ENCODE measurements around the gene SAP25. TPM values are rescaled to one million over a fixed set of nuclear protein-coding genes. Genes with fewer than 3 reads are reported as not detected.
A peak's percentile ranks its signal among the peaks of the same experiment; 100 is the strongest.

The SAP25 gene
- polyA plus RNA-seq, 1 of the 3 experiments (the other 2 are of a cell fraction), result 1.2 TPM

GRCh38 chr7:100604028-100604975, 30.6 kb upstream of the SAP25 start:
- H3K9me2 ChIP-seq, result no peaks in the 10 kb centered on the region
- H3K9ac ChIP-seq, result peak overlapping the region; percentile 69
- peak overlapping the region; percentile 97 for H3K4me2 ChIP-seq
- H3K27me3 ChIP-seq (ENCODE audit: insufficient read depth), result no peaks in the 10 kb centered on the region
- H3K79me2 ChIP-seq (ENCODE audit: insufficient read depth), result peaks cover 18% of the 10 kb centered on the region
- TF ChIP-seq NRF1 (IDR thresholded peaks at IDR 0.05; ENCODE audit: low read depth, low read length) (0 out of 2 replicates have a peak, but pooled peaks have one; percentile 6), MXI1 (IDR thresholded peaks at IDR 0.05; ENCODE audit: low read depth, low read length) (0 out of 2 replicates have a peak, but pooled peaks have one; percentile 12), GATA2 (CRISPR knock-in tag; IDR thresholded peaks at IDR 0.05) (no peak), RFX5 (IDR thresholded peaks at IDR 0.05; ENCODE audit: low read length) (no peak), GABPA (IDR thresholded peaks at IDR 0.05; ENCODE audit: low read depth) (peak; percentile 49; the same call in 1 of the 2 replicates), JUND (IDR thresholded peaks at IDR 0.05) (no peak), TAF1 (IDR thresholded peaks at IDR 0.05; ENCODE audit: borderline replicate concordance, low read depth, low read length) (peak; percentile 50; the same call in 1 of the 2 replicates), FOXJ3 (CRISPR knock-in tag; IDR thresholded peaks at IDR 0.05) (no peak), PBX3 (IDR thresholded peaks at IDR 0.05) (0 out of 2 replicates have a peak, but pooled peaks have one; percentile 13), SMC3 (IDR thresholded peaks at IDR 0.05; ENCODE audit: low read depth, low read length) (0 out of 2 replicates have a peak, but pooled peaks have one; percentile 4), EP300 (IDR thresholded peaks at IDR 0.05; ENCODE audit: borderline replicate concordance in 1 of 2, low read depth in 1 of 2, low read length in 1 of 2) (peak in 1 of 2 experiments; percentile 39; a peak in 1 of 4 replicates), TEAD4 (IDR thresholded peaks at IDR 0.05; ENCODE audit: borderline replicate concordance, insufficient read depth) (peak; percentile 38; the same call in 1 of the 2 replicates), MEF2A (IDR thresholded peaks at IDR 0.05; ENCODE audit: borderline replicate concordance, low read depth) (no peak), NFIC (IDR thresholded peaks at IDR 0.05; ENCODE audit: borderline replicate concordance) (no peak), SIN3A (IDR thresholded peaks at IDR 0.05; ENCODE audit: borderline replicate concordance, low read depth, low read length) (0 out of 2 replicates have a peak, but pooled peaks have one; percentile 7), TCF12 (IDR thresholded peaks at IDR 0.05) (peak; percentile 37; the same call in 1 of the 2 replicates), USF2 (IDR thresholded peaks at IDR 0.05; ENCODE audit: borderline replicate concordance, low read depth, low read length) (no peak), POLR2AphosphoS5 (IDR thresholded peaks at IDR 0.05; ENCODE audit: low read depth, low read length) (peak; percentile 93), MAX (IDR thresholded peaks at IDR 0.05; ENCODE audit: low read depth) (peak; percentile 34; the same call in 1 of the 2 replicates), RXRA (IDR thresholded peaks at IDR 0.05; ENCODE audit: borderline replicate concordance, low read depth) (peak; percentile 45; the same call in 1 of the 2 replicates), USF1 (IDR thresholded peaks at IDR 0.05; ENCODE audit: borderline replicate concordance, low read depth) (no peak), CHD2 (IDR thresholded peaks at IDR 0.05; ENCODE audit: low read length, partially characterized antibody) (no peak), RAD21 (IDR thresholded peaks at IDR 0.05; ENCODE audit: low read length) (no peak), IRF3 (IDR thresholded peaks at IDR 0.05; ENCODE audit: low read depth, low read length) (no peak), CTCF (IDR thresholded peaks at IDR 0.05) (peak; percentile 59)
- peak overlapping the region; percentile 67 to 76 for H3K4me3 ChIP-seq (ENCODE audit: low read depth in 2 of 2, low read length in 1 of 2)
- H3F3A ChIP-seq (replicated peaks; ENCODE audit: insufficient read depth), result peaks cover 42% of the 10 kb centered on the region
- H4K20me1 ChIP-seq (ENCODE audit: insufficient read depth), result no peaks in the 10 kb centered on the region
- CTCF ChIA-PET, result interaction anchor here (0.6 to 5.4 kb wide), 22 partner anchors 8 to 248 kb away, joined by 3 to 62 read pairs (median 4); partner anchors contain the start of genes ACTL6B, FBXO24, LRCH4 and MOSPD3
- H3K4me1 ChIP-seq (ENCODE audit: control insufficient read depth in 1 of 2, insufficient read depth in 2 of 2, low read depth in 1 of 2, low read length in 1 of 2), result peaks cover 10 to 25% of the 10 kb centered on the region in 2 experiments; a peak in 3 of 4 replicates
- peaks cover 27 to 32% of the 10 kb centered on the region in 2 experiments for H3K36me3 ChIP-seq (replicated peaks in 1 of 2; ENCODE audit: control insufficient read depth in 1 of 2, insufficient read depth in 2 of 2, low read length in 1 of 2)
- DNase-seq, result peak; percentile 98
- H2AFZ ChIP-seq (ENCODE audit: low read depth), result peak overlapping the region; percentile 69
- peak overlapping the region; percentile 69 to 97 for H3K27ac ChIP-seq (ENCODE audit: low read depth in 2 of 2, low read length in 1 of 2)
- WGBS (ENCODE audit: low lambda C conversion rate), result 5% methylated on average over 47 of the region's 70 CpGs
- POLR2A ChIA-PET, result interaction anchor here (1.1 to 3.7 kb wide), 6 partner anchors 8 to 167 kb away, joined by 3 to 63 read pairs (median 10); partner anchors contain the start of genes FBXO24, GNB2, LRCH4 and MOSPD3
- no peaks in the 10 kb centered on the region for H3K9me3 ChIP-seq

All from SK-N-SH (cell line).